ENCODE data around the gene CENPX.
"Not testable (repeated sequence)": the region's sequence is repeated elsewhere in the genome, so short reads cannot be mapped to it uniquely, and the experiment has no call there.

CENPX gene

DNA sequence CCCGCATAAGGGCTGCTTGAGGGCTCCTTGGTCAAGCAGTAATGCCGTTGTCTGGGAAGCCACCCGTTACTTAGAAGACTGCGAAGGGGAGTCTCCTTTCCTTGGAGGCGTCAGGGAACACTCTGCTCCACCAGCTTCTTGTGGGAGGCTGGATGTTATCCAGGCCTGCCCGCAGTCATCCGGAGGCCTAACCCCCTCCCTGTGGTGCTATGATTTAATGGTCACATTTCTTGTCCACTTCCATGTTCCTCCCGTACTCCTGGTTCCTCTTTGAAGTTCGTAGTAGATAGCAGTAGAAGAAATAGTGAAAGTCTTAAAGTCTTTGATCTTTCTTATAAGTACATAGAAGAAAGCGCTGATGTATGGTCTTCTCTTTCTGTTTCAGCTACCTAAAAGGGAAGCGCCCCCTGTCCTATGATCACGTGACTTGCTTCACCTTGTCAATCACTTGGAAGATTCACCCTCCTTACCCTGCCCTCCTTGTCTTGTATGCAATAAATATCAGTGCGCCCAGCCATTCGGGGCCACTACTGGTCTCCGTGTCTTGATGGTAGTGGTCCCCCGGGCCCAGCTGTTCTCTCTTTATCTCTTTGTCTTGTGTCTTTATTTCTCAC lies 16.2 kb upstream of the CENPX start:
- DNase-seq = not testable (repeated sequence)

DNA sequence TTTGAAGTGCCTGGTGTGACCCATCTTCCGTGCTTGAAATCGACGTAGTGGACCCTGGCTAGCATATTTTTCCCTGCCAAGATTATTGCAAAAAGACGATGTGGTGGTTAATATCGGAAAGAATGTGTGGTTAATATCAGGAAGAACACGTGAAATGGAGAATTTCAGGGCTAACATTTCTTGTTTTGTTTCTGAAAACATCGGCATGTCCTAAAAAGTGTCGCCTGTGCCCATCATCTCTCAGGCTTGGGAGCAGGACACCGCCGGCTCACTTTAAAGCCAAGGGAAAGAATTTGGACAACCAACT lies 15.2 kb upstream of the CENPX start:
- no peak for DNase-seq

DNA sequence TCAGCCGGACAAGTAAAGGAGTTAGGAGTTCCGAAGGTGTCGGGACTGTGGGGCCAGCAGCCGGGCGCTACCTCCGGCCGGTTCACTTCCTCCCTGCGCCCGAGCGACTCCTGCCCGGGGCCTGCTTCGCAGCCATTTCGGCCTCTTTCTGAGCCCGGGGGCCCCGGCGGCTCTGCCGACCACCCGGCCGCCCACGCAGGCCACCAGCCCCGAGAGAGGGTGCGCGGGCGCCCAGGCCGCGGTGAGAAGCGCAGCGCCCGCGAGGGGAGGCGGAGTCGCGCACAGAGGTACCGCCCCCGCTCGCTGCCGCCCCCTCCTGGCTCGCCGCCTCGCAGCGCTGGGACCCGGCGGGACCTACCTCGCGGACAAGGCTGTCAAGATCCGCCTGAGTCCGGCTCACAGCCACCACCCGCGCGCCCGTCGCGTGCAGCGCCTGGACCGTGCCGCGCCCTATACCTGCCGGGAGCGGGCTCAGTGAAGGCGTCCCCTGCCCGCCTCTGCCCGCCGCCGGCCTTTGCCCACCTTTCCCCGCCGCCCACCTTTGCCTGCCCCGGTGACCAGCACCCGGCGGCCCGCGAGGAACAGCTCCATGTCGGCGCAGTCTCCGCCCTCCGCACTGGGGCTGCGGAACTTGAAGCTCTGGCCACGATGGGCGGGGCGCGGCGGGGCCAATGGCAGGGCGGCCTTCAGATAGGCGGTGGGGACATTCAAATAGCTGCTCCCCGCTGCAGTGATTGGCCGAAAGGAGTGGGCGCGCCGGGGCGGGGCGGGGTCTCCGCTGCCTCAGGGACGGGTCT lies 14.6 kb upstream of the CENPX start, which contains the start of gene DCXR:
DCXR (minus strand) TSS at position 606 of the 797 bp plus-strand sequence; CDS start at position 591, 15 bp downstream.
- DNase-seq = peak; percentile 96

DNA sequence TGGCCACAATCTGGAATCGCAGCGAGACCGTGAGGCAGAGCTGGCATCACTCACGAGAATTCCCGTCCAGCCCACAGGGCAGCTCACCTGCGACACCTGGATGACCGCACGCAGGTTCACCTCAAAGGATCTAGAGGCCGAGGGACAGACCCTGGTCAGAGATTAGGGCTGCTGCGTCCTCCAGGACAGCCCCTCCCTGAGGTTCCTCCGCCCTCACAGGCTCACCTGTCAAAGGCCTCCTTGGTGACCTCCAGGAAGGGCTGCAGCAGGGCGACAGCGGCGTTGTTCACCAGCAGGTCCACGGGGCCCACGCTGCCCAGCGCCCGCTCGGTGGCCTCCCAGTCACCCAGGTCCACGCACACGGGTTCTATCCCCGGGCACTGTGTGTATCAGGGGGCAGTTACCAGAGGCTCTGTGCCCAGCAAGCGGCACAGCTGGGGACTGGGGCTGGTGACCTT lies 14.0 kb upstream of the CENPX start:
- DNase-seq = no peak

DNA sequence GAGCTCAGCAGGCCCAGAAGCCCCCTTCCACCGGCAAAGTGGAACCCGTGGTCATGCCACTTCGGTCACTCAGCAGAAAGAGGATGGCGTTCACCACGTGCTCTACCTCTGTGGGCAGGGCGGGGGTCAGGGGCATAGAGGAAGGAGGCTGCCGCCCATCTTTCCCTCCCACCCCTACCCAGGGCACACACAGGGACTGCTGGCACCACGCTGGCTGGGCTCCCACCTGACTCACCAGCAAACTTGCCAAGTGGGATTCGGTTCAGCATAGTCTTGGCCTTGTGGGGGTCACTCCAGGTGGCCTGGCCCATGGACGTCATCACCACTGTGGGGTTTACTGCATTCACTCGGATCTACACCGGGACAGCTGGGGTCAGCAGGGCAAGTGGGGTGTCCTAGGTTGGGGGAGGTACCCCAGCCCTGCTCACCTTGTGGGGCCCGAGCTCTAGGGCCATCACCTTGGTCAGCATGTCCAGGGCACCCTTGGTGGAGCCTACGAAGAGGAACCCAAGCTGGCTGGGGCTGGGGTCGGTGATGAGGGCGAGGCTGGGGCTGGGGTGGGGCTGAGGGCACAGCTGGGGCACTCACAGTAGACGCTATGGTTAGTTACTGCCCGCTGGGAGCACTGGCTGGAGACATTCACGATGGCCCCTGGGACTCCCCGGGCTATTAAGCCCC lies 13.4 kb upstream of the CENPX start:
- DNase-seq = no peak

DNA sequence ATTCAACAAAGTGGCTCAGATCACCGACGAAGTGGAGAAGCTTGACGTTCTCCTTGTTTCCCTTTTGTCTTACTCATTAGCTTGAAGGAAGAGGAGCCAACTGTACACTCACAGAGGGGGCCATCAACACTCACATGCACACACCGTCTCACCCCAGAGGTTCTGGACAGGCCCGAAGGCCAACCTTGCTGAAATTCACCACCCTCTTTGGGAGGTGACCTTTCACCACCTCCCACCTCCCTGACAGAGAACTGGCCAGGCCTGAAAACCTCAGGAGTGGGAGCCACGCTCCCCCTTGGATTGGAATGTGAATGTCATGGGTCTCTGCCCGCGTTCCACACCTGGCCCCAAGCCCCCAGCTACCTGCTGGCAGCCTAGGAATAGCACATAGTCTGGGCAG lies 12.8 kb upstream of the CENPX start:
- no peak for DNase-seq

DNA sequence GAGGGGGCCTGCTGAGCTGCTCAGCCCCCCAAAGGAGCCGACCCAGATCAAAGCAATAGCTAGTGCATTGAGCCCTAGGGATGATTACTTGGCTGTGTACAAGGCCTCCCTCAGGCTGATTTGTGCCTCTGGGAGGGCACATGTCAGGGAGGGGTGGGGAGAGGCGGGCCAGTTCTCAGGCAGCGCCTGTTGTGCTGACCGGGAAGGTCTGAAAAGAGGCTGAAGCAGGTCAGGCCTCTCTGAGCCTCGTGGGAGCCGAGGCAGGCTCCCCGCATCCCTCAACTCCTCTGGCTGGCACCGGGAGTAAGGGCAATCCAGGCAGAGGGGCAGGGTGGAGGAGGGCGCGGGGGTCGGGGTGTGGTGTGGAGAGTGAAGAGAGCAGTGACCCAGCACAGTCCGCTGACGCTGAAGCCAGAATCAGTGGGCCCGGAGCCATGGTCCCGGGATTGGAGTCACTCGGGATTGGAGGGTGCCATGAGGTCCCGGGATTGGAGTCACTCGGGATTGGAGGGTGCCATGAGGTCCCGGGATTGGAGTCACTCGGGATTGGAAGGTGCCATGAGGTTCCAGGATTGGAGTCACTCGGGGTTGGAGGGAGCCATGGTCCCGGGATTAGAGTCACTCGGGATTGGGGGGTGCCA lies 11.8 kb upstream of the CENPX start:
- DNase-seq = no peak

DNA sequence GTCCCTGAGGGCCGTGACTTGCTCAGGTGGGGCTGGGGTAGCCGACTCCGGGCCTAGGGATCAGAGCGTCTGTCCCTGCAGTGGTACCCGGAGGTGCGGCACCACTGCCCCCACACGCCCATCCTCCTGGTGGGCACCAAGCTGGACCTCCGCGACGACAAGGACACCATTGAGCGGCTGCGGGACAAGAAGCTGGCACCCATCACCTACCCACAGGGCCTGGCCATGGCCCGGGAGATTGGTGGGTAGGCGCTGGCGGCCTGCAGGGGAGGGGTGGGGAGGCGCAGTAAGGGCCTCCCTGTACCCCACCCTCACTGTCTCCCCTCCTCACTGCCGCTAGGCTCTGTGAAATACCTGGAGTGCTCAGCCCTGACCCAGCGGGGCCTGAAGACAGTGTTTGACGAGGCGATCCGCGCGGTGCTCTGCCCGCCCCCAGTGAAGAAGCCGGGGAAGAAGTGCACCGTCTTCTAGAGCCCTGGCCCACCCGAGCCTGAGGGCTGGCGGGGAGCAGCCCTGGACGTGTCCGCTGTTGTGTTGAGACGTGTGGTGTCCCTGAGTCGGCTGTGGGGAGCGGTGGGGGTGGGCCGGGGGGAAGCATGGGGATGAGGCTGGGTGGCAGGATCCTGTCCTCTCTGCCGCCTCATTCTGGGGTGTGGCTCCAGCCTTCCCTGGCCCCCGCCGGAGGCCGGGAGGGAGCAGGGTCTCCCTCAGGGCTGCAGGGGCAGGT lies 10.8 kb upstream of the CENPX start:
- no peak for DNase-seq

DNA sequence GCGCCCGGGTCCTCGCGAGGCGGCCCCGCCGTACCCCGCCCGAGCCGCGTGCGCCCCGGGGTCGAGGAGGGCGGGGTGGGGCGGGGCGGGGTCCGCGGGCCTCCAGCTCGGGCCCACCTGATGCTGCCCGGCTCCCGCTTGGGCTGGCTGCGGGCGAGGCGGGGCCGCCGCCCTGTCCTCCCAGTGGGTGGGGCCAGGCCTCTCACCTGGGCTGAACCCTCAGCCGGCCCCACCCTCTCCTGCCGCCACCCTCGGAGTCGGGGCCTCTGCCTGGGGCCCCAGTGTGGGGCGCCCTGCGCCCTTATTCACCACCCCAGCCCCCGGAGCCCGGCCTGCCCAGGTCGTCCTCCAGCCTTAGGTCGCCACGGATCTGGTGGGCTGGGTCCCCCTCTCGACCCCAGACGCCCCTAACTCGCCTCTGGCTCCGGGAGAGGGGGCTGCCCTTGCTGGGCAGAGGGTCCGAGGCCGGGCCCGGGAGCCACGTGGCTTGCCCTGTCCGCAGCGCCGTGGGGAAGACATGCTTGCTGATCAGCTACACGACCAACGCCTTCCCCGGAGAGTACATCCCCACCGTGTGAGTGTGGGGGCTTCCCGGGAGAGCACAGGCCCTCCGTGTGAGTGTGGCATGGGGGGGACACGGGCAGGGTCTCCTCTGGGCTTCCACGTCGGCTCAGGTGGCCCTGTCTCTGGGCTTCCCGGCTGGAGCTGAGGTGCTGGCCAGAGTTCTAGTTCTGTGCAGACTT lies 9.4 kb upstream of the CENPX start:
- DNase-seq = no peak

DNA sequence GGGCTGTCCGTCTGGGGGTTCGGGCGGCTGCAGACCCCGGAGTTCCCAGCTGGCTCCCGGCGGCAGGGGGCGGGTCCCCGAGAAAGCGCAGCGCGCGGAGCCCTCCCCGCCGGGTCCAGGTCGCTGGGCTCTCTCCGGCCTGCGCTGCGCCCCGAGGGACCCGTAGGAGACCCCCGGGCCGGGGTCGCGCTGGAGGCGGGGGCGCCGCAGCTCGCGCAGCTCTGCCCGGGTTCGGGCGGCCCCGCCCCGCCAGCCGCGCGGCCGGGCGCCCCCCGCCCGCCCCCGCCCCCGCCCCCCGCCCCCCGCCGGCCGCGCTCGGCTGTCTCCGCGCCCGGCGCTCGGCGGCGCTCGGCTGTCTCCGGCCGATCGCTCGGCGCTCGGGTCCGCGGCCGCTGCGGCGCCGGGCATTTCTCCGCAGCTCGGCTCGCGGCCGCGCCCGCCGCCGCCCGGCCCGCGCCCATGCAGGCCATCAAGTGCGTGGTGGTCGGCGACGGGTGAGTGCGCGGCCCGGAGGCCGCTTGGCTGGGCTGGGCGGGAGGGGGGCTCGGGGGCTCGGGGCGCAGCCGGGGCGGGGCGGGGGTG lies 8.7 kb upstream of the CENPX start, which contains the start of gene RAC3:
RAC3 (plus strand) TSS at position 376 of the 582 bp plus-strand sequence; CDS start at position 460, 84 bp downstream.
- no peak for DNase-seq

DNA sequence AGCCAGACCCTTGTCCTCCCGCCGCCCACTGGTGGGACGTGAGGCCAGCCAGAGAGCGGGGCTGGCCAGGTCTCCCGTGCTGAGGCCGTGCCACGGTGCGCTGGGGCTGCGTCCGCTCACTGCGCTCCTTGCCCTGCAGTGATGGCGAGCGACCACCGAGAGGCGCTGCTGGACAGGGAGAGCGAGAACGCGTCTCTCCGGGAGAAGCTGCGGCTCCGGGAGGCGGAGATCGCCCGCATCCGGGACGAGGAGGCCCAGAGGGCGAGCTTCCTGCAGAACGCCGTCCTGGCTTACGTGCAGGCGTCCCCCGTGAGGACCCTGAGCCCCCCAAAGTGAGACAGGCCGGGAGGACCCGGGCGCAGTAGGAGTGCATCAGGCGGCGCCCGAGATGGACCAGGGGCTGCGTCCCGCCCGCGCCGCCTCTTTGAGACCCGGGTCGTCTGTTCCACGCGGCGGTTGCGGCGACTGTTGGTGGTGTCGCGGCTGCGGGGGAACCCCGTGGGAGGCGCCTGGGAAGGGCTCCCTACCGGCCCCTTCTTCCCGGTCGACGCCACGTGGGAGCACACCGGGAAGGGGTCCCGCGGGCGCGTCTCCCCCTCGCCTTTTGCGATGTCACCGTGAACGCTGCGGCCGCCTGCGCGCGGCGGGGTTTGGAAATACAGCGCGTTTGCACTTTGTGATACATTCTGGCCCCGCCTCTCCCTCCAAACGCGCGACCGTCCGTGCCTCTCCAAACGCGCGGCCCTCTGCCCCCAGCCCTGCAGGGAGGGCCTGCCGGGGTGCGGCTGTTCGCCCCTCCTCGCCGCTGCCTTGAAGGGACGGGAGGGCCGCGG lies 8.0 kb upstream of the CENPX start:
- DNase-seq = peak; percentile 91

DNA sequence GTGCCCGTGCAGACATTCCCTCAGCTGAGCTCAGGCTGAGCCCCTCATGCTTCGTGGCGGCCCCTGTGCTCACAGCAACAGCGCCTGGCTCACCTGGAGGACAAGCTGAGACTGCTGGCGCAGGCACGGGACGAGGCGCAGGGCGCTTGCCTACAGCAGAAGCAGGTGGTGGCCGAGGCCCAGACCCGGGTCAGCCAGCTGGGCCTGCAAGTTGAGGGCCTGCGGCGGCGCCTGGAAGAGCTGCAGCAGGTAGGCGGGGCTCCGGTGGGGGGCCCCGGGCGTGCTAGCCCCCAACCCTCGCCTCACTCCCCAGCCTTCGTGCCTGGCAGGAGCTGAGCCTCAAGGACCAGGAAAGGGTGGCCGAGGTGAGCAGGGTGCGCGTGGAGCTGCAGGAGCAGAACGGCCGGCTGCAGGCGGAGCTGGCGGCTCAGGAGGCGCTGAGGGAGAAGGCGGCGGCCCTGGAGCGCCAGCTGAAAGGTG lies 7.4 kb upstream of the CENPX start:
- DNase-seq = no peak

DNA sequence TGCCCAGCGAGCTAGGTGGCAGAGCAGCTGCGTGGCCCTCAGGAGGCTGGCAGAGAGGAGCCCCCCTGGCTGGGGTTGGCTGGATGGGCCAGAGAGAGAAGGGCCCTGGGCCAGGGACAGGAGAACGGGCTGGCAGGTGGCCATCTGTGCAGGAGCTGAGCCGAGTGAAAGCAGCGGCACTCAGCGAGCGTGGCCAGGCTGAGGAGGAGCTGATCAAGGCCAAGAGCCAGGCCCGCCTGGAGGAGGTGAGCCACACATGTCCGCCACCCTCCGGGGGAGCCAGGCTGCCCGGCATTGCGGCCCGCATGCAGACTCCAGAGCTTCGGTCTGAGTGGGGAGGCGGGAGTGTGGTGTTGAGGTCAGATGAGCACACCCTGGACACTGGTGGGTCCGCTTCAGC lies 6.7 kb upstream of the CENPX start:
- DNase-seq = no peak

DNA sequence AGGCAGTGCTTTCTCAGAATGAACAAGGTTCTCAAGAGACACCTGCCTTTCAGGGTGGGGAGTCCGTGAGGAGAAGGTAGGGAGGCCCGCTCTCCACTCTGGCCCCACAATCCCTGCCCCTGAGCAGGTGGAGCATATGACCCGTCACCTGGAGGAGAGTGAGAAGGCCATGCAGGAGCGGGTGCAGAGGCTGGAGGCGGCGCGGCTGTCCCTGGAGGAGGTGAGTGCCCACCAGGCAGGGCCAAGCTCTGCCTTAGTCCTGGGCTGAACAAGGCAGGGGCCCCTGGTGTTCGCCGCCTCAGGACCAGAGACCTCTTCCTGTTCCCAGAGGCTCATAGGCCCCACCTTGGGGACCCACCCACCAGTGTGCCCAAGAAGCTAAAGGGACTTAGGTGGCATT lies 6.3 kb upstream of the CENPX start:
- no peak for DNase-seq

DNA sequence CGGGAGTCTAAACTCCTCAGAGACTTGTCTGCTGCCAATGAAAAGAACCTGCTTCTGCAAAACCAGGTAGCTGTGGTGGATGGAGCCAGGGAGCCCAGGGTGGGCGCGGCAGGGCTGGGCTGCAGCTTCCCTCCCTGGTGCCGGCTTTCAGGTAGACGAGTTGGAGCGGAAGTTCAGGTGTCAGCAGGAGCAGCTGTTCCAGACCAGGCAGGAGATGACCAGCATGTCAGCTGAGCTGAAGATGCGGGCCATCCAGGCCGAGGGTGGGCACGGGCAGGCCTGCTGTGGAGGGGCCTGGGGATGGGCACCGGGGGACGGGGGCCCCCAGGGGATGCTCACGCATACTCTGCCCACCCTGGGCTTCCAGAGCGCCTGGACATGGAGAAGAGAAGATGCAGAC lies 5.6 kb upstream of the CENPX start:
- DNase-seq = no peak

DNA sequence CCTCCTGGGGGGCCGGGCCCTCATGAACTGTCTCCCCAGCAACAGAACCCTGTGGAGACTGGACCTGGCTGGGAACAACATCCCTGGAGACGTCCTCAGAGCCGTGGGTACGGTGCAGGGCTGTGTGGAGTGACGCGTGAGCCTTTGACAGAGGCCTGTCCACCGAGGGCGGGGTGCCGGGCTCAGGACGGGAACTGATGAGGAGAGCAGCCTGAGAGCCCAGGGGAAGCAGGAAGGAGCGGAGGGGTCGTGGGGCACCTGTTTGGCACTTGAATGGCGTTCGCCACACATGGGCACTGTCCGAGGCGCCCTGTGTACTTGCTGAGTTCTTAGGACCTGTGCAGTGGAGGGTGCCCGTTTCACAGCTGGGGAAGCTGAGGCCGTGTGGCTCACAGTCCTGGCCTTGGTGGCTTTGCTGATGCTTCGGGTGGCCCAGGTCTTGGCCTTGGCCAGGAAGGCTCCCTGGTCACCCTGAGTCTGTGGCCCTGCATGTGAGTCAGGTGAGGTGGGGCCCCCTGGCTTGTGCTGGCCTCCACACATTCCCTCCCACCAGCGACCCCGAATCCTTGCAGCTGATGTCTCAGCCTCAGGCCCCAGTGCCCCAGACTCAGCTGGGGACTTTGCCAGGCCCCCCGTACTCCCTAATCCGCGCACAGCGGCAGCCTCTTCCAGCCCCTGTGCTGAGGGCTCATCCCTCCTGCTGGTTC lies 2.9 kb upstream of the CENPX start:
- no peak for DNase-seq

DNA sequence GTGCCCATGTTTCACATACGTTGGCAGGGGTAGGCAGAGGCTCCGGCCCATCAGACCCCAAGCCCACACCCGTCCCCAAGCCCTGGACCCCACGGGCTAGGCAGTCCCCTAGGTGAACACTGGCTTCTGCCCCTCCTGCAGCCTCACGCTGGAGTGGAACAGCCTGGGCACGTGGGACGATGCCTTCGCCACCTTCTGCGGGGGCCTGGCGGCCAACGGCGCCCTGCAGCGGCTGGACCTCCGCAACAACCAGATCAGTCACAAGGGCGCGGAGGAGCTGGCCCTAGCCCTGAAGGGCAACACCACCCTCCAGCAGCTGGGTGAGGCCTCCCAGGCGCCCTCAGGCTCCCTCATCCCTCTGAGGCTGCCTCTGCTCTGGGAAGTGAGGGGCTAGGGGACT lies 2.2 kb upstream of the CENPX start:
- DNase-seq = no peak

DNA sequence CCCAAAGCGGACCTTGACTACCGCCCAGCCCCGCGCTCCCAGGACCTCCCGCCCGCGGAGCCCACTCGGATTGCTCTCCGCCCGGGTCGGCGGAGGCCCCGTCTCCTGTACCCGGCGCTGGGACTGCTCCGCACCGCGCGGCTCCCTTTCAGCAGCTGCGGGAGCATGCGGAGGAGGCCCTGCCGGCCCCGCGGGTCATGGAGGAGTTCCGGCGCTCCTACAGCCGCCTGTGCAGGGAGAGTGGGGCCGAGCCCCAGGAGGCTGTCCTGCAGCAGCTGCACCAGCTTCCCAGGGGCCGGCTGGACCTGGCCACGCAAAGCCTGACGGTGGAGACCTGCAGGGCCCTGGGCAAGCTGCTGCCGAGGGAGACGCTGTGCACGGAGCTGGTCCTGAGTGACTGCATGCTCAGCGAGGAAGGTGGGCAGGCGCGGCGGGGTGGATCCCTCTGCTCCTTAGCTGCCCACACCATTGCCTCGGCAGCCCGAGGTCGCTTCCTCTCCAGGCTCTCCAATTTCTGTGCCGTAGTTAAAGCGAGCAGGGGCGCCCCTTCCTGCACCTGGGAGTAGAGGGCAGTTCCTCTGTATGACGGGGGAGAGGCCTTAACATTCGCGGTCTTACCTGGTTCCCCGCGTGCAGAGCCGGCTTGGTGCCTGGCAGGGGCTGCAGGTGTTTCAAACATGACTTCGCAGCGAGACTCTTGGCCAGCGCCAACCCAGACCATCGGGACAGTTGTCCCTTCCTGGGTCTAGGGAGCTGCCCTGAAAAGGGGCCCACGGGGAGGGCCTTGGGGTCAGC lies 966 bp upstream of the CENPX start:
- DNase-seq = peak; percentile 77

DNA sequence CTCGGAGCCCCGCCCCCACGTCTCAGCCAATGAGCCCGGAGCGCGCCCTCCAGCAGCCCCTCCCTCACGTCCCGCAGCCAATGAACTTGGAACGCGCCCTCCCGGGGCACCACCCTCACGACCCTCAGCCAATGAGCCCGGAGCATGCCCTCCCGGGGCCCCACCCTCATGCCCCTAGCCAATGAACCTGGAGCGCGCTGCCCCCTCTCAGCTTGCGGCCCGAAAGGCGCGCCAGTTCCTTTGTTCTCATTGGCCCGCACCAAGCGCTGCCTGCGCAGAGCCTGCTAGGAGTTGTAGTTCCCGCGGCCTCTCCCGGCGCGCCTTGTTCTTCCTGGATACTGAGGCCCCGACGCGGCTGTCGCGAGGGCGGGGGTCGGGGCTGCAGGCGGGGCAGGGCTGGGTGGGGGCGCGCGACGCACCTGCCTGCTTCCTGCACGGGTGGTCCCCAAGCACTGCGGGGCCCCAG lies 336 bp upstream of the CENPX start, which contains the start of gene LRRC45:
LRRC45 (plus strand) TSS at position 325 of the 466 bp plus-strand sequence. CDS start 339 bp downstream, outside the sequence.
- DNase-seq = peak; percentile 99
